Cardiac fibroblast (primary cell): ENCODE data around the gene PARD3B.
A peak's percentile ranks its signal among the peaks of the same experiment; 100 is the strongest.
"Not testable (repeated sequence)": the region's sequence is repeated elsewhere in the genome, so short reads cannot be mapped to it uniquely, and the experiment has no call there.

Experiments used
- DNase-seq, 2 donors: peaks; one replicate each; pipeline versions ENCODE4 v3.0.0 to v3.0.0-alpha.2; 2010; ENCODE audit warnings: low read depth in 2 of 2
- H3K4me3 ChIP-seq, 2 donors: replicated peaks in 1 of 2; 1 replicate in 1 of 2; 2 replicates in 1 of 2; pipeline ENCODE4 v1.5.1; 2011; ENCODE audit warnings: low read depth in 2 of 2, low read length in 2 of 2, mild to moderate bottlenecking in 2 of 2, moderate library complexity in 1 of 2
- CTCF ChIP-seq: IDR thresholded peaks from one replicate; pipeline ENCODE4 v1.5.1; 2011; ENCODE audit warnings: low read depth, mild to moderate bottlenecking, low read length, inconsistent platforms

PARD3B gene

GRCh38 chr2:205199165-205199850, 654.0 kb downstream of the PARD3B start:
- no peak for DNase-seq
- TF ChIP-seq CTCF: no peak
- H3K4me3 ChIP-seq: no peak overlapping the region

GRCh38 chr2:205210494-205210893, 665.2 kb downstream of the PARD3B start:
- DNase-seq: no peak
- H3K4me3 ChIP-seq: no peak overlapping the region
- TF ChIP-seq CTCF: no peak

- TF ChIP-seq CTCF: no peak
- H3K4me3 ChIP-seq: no peak overlapping the region
- no peak for DNase-seq
Observed at GRCh38 chr2:205212357-205212756, 667.1 kb downstream of the PARD3B start.

- TF ChIP-seq CTCF: no peak
- DNase-seq: no peak
- no peak overlapping the region for H3K4me3 ChIP-seq
Observed at GRCh38 chr2:205216092-205216491, 670.8 kb downstream of the PARD3B start.

GRCh38 chr2:205216580-205216979, 671.3 kb downstream of the PARD3B start:
- H3K4me3 ChIP-seq: no peak overlapping the region
- no peak for DNase-seq
- no peak for TF ChIP-seq CTCF

- no peak for DNase-seq
- no peak overlapping the region for H3K4me3 ChIP-seq
- TF ChIP-seq CTCF: no peak
Observed at GRCh38 chr2:205217004-205217403, 671.7 kb downstream of the PARD3B start.

GRCh38 chr2:205218056-205218455, 672.8 kb downstream of the PARD3B start:
- peak; percentile 5 to 66 for DNase-seq
- TF ChIP-seq CTCF: no peak
- H3K4me3 ChIP-seq: no peak overlapping the region

- not testable (repeated sequence) for DNase-seq, H3K4me3 ChIP-seq
Observed at GRCh38 chr2:205218816-205219215, 673.5 kb downstream of the PARD3B start.
